Progenitor cell of endocrine pancreas (in vitro differentiated cells): ENCODE measurements around the gene DOCK9. TPM values are rescaled to one million over a fixed set of nuclear protein-coding genes. Genes with fewer than 3 reads are reported as not detected.

ENCODE experiments used
- DNase-seq: peaks from one replicate; pipeline ENCODE4 v3.0.0; 2021; ENCODE audit warnings: low spot score; ENCODE audit not compliant: unreplicated experiment
- H3K27ac Mint-ChIP-seq: 2 replicates; pipeline ENCODE4 v1.8.0; 2021; ENCODE audit warnings: mild to moderate bottlenecking, moderate library complexity, mixed read lengths
- H3K27me3 Mint-ChIP-seq: 2 replicates; pipeline ENCODE4 v1.8.0; 2021; ENCODE audit warnings: mixed read lengths
- H3K36me3 Mint-ChIP-seq: 2 replicates; pipeline ENCODE4 v1.8.0; 2022; ENCODE audit warnings: mixed read lengths; ENCODE audit not compliant: insufficient read depth
- H3K4me1 Mint-ChIP-seq: 2 replicates; pipeline ENCODE4 v1.8.0; 2021; ENCODE audit warnings: low read depth, mixed read lengths
- H3K4me3 Mint-ChIP-seq: 2 replicates; pipeline ENCODE4 v1.8.0; 2021; ENCODE audit warnings: low read depth, mild to moderate bottlenecking, moderate library complexity, mixed read lengths
- H3K9me3 Mint-ChIP-seq: 2 replicates; pipeline ENCODE4 v1.8.0; 2021; ENCODE audit warnings: low read depth, mixed read lengths
- CTCF ChIP-seq: fragments of 200-600 bp; sonication (generic); IDR thresholded peaks from one replicate; pipeline ENCODE4 v1.5.0; 2021; ENCODE audit warnings: antibody characterized with exemption, mild to moderate bottlenecking; ENCODE audit not compliant: unreplicated experiment
- total RNA-seq: library from RNA; stranded (reverse); gene quantifications from 2 replicates; pipeline ENCODE4 v1.2.1, GENCODE V29; 2021

Gene DOCK9
- total RNA-seq, 1 donor from 2014 or later = 35.7 TPM

GRCh38 chr13:98858191-98858590 is 119.7 kb downstream of the DOCK9 start:
- TF ChIP-seq CTCF = no peak
- H3K9me3 Mint-ChIP-seq = no peaks in the 10 kb centered on the region
- H3K4me1 Mint-ChIP-seq = peaks cover 6% of the 10 kb centered on the region
- peaks cover 11% of the 10 kb centered on the region for H3K36me3 Mint-ChIP-seq
- H3K4me3 Mint-ChIP-seq = no peak overlapping the region
- H3K27me3 Mint-ChIP-seq = no peaks in the 10 kb centered on the region
- H3K27ac Mint-ChIP-seq = no peak overlapping the region
- DNase-seq = no peak

DNA sequence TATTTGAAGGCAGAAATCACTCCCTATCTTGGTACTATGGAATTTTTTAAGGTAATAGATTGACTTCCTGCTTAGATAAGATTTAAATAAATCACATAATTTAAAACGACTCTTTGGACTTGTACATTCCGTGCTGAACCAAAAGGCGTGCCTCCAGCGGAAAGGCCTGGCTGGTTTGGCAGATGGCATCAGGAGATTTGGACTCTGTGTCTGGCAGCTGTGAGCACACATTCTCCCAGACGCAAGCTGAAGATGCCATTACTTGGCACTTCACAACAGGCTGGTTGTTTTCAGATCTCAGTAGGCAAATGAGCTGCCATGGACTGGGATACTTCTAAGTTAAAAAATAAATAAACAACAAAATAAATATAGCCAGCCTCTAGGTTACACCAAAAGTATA is 120.9 kb downstream of the DOCK9 start:
- Mint-ChIP-seq H3K36me3 (peaks cover 5% of the 10 kb centered on the region), H3K27me3 (no peaks in the 10 kb centered on the region), H3K27ac (no peak overlapping the region), H3K4me1 (peaks cover 6% of the 10 kb centered on the region), H3K9me3 (no peaks in the 10 kb centered on the region), H3K4me3 (no peak overlapping the region)
- DNase-seq = no peak
- TF ChIP-seq CTCF = no peak

DNA sequence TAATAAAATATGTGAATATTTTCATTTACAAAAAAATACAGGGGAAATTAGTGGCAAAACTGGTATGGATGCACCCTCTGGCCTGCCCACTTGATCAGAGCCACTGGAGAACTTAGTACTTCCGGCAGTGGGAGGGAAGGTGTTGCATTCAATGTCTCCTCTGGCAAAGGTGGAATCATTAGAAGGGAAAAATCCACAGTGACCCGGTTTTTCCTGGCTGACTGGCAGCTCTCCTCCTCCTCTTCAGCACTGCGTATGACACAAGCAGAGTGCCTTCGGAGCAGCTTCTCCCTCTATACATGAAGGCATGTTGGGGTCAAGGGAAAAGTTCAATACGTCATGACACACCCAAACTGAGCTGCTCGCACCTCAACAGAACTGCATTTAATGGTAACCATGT is 123.4 kb downstream of the DOCK9 start:
- DNase-seq = no peak
- Mint-ChIP-seq H3K27me3 (no peaks in the 10 kb centered on the region), H3K36me3 (peaks cover 5% of the 10 kb centered on the region), H3K27ac (no peak overlapping the region), H3K4me3 (no peak overlapping the region), H3K4me1 (peaks cover 6% of the 10 kb centered on the region), H3K9me3 (no peaks in the 10 kb centered on the region)
- TF ChIP-seq CTCF = no peak

GRCh38 chr13:98853771-98854221 is 124.1 kb downstream of the DOCK9 start:
- Mint-ChIP-seq H3K27me3 (no peaks in the 10 kb centered on the region), H3K4me3 (no peak overlapping the region), H3K27ac (no peak overlapping the region), H3K36me3 (peaks cover 5% of the 10 kb centered on the region), H3K9me3 (no peaks in the 10 kb centered on the region), H3K4me1 (peaks cover 6% of the 10 kb centered on the region)
- no peak for DNase-seq
- no peak for TF ChIP-seq CTCF

- TF ChIP-seq CTCF = no peak
These were observed 126.6 kb downstream of the DOCK9 start for GRCh38 chr13:98851276-98851675.

More at GRCh38 chr13:98851276-98851675, 126.6 kb downstream of the DOCK9 start:
- Mint-ChIP-seq H3K27me3 (no peaks in the 10 kb centered on the region), H3K9me3 (no peaks in the 10 kb centered on the region), H3K27ac (no peak overlapping the region), H3K4me1 (peaks cover 5% of the 10 kb centered on the region), H3K36me3 (peaks cover 3% of the 10 kb centered on the region), H3K4me3 (no peak overlapping the region)
- no peak for DNase-seq
